NCI-H526 (cell line): Measurements from ENCODE around the gene MPIG6B.

Experiments
- DNase-seq, 2 experiments: peaks; one replicate each; lab custom pipeline; 2025; lab: John Stamatoyannopoulos, UW

The MPIG6B gene

DNA sequence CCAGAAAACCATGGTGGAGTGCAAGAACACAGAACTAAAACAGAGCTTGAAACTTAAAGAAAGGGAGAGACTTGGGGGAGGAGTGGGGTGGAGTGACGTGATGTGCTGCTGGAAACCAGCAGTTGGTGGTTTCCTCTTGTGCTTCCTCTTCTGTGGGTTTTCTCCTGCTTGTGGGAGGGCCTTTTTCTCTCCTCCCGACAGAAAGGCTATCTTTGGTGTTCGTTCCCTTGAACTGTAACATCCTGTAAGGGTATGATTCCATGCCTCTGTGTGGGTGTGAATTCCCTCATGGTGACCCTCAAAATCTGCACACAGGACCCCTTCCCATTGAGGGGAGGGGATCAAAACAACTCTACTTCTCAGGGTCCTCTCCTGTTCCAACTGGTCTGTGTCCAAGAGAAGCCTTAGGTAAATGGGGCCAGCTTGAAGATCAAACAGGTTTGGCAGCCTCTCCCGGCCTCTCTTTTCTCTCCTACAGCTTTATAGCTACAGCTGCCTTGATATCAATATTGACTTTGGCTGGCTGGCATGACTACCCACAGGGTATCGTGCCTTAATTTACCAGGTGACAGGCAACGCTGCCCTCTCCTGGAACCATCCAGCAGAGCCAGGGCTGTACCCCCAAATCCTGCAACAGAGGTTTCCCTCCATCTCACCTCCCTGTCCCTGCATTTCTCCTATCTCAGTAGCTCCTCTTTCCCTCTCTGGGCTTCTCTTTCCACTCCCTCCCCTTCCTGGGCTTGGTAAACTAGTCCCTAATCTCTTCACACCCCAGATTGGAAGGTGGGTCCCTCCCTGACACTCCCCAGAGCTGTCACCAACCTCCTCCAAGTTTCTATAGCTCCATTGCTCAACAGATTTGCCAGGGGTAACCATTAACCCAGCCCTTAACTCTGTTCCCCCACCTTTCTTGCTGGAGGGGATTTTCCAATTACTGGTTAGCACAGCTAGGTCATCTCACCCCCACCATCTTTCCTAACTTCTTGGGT, 15.1 kb downstream of the MPIG6B start:
- DNase-seq: peak; percentile 65 to 75

DNA sequence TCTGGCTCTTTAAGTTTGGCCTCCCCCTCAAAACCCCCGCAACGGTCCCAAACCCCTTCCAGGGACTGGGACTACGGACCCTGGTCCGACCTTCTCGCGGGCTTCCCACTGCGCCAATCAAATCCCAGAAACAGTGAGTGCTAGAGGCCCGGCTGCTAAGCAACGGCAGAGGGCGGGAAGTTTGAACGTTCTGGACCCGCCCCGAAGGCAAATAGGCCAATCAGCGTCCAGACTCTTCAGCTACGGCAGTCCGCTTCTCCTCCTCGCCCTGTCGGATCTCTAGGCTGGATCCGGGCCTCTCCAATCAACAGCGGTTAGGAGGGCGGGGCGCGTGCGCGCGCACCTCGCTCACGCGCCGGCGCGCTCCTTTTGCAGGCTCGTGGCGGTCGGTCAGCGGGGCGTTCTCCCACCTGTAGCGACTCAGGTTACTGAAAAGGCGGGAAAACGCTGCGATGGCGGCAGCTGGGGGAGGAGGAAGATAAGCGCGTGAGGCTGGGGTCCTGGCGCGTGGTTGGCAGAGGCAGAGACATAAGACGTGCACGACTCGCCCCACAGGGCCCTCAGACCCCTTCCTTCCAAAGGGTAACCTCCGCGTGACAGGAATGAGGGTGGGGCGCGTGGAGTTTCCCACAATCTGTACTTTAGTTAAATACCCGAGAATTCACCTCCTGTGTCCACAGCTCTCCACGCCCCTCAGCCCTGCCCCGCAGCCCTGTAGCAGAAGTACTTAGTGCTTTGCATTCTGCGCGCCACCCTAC, 16.6 kb downstream of the MPIG6B start, which contains the start of gene MSH5:
Gene MSH5, plus strand, starts transcription at position 367 of the 758 bp plus-strand sequence. CDS start 462 bp downstream, outside the sequence.
- DNase-seq: peak; percentile 97 to 99

DNA sequence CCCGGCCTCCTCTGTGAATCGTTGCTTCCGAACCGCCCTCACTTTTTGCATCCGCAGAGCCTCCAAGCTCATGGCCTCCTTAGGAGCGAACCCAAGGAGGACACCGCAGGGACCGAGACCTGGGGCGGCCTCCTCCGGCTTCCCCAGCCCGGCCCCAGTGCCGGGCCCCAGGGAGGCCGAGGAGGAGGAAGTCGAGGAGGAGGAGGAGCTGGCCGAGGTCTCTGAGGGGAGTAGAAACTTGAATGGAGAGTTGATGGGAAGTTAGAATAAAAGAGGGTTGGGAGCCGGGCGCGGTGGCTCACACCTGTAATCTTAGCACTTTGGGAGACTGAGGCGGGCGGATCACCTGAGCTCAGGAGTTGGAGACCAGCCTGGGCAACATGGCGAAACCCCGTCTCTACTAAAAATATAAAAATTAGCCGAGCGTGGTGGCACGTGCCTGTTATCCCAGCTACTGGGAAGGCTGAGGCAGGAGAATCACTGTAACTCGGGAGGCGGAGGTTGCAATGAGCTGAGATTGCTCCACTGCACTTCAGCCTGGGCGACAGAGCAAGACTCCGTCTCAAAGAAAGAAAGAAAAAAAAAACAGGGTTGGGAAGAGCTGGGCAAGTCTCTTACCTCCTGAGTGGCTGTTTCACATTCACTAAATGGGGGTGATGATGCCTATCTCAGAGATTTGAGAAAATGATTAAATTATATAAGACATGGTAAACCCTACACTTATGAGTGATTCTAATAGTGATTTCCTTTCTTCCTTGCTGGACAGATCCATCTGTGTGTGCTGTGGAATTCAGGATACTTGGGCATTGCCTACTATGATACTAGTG, 17.4 kb downstream of the MPIG6B start:
- DNase-seq: no peak

DNA sequence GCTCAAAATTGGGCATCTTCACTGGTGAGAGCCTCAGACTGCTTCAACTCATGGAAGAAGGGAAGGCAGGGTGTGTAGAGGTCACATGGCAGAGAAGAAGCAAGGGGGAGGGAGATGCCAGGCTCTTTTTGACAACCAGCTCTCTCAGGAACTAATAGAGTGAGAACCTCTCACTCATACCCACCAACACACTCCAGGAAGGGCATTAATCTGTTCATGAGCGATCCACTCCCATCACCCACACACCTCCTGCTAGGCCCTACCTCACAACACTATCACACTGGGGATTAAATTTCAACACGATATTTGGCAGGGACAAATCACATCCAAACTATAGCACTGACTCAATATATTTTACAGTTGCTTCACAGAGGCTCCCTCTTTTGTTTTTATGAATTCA, 18.6 kb downstream of the MPIG6B start:
- no peak for DNase-seq

DNA sequence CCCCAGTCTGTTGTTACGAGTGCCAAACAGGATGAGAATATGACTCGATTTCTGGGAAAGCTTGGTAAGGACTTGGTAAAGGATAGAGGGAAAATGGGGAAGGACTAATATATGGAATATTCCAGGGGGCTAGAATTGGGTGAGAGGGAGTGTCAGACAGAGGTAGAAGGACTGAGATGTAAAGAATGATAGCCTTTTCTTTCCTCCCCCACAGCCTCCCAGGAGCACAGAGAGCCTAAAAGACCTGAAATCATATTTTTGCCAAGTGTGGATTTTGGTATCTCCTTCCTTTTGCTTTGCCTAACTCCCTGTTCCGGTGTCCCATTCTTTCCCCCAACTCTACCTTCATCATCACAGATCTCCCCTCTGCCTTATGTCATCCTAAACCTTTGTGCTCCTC, 19.7 kb downstream of the MPIG6B start:
- DNase-seq: no peak

DNA sequence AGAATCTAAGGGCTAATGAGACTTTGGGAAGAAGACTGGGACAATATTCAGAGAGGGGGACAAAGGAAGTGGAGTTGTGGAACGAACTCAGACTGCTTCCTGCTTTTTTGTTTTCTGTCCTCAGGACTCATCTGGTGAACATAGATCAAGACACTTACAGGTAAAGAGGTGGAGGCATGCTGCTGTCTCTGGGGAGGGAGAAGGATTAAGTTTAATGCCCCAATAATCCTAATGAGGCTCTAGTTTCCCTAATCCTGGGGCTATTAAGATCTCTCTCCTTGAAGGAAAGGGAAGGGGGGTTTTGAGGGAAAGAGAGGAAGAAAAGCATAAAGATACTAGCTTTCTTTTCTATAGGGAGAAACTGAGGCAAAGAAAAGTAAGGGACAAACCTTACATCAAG, 21.2 kb downstream of the MPIG6B start:
- DNase-seq: no peak

DNA sequence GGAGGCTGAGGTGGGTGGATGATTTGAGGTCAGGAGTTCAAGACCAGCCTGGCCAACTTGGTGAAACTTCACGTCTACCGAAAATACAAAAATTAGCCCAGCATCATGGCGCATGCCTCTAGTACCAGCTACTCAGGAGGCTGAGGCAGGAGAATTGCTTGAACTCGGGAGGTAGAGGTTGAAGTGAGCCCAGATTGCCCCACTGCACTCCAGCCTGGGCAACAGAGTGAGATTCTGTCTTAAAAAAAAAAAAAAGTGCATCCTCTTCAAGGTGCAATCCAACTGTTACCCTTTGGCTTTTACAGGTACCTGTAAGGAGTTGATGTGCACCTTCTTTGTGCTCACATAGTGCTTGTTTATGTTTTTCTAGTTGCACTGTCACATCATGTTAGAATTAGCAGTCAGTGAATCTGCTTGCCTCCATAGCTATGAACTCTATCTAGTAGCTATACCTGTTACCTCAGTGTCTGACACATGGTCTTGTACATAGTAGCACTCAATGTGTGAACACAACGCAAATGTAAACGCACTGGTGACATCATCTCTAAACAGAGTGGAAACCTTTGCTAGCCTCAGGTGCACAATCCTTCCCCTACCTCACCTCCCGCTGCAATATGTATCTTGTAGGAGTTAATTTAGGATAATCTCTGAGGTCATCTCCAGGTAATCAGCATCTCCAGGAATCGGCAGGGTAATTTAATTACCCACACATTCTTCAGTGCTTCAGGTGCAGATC, 26.3 kb downstream of the MPIG6B start:
- no peak for DNase-seq

DNA sequence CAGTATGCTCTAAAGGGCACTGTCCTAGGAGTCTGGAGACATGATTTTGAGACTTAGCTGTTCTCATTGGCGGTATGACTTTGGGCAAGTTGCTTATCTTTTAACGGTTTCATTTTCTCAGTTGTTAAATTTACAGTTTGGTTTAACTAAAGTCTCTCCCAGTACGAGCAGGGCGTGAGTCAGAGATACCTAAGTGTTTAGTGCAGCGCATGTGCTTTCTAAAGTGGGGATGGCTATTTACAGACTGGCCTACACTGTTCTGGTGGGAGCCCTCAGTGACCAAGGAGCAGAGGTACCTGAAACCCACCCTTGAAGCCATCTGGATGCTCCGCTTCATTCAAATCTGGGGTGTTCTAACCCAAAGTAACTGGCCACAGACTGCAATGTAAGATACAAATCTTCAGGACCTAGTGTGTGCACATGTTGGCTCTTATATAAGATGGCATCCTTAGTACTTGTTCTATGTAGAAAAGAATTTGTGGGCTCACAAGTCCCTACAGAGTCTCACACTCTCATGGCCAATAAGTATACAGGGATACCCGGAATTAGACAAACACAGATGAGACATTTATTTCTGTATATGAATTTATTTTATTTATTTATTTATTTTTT, 27.3 kb downstream of the MPIG6B start:
- no peak for DNase-seq

DNA sequence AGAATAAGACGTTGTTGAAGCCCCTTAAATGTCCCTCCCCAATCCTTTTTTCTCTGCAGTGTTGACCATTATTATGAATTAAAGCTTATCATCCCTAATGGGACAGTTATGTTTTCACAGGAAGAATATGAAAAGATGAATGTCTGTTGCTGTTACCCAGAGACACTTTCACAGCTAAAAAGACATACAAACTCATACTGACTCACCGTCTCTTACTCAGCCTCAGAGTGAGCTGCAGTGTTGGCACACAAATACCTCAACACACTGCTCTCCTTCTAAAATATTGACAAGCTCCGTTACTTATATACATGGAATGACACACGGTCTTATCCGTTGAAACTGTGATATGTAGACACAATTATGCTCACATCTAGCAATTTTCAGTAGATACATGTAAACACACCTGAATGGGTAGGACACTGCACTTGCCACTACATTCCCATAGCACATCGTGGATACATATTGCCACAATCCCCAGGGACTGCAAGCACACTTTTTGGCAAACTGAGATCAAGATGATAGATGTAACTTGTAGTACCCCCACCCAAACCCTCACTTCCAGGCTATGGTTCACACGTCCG, 29.7 kb downstream of the MPIG6B start:
- DNase-seq: no peak

DNA sequence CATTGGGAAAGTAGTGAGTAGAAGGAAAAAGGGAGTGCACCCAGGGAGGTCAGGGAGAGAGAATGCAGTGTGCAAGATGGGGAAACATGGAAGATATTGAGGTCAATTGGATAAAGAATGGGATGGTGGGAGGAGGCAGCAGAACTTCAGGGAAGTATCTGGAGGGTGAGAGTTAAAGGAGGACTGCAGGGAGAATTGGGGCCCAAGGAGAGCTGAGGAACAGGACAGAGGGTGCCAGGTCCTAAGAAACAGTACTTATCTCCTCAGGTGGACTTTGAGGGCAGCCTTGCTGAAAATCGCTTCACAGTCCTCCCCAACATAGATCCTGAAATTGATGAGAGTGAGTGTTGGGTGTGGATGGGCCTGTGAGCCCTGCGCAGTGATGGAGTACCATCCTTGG, 35.1 kb downstream of the MPIG6B start:
- DNase-seq: no peak

DNA sequence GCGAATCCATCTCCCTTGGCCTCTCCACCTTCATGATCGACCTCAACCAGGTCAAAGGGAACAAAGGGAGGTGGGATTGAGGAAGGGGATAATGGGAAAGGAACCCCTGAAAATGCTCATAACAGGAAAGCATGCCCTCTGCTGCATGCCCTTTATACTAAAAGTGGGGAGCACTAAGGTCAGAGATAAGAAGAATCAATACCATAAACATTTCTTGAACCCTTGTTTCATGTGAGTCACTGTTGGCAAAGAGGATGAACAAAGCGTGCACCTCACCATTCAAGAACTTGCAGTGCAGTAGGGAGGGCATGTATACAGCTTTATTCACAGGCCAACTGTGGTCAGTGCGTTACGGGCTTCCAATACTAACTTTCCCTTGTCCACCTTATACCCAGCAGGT, 37.6 kb downstream of the MPIG6B start:
- DNase-seq: no peak

DNA sequence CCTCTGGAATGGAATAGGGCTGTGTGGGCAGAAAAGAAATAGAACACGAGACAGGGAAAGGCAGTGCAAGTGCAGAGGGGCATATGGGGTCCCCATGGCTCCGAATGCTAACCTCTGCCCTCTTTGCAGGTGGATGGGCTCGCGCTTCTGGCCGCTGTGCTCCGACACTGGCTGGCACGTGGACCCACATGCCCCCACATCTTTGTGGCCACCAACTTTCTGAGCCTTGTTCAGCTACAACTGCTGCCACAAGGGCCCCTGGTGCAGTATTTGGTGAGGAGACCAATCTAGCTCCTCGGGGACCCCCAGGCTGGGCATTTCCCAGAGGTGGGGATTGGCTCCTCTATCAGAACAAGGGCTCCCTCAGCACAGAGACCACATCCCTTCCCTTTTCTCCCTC, 38.2 kb downstream of the MPIG6B start:
- DNase-seq: no peak

DNA sequence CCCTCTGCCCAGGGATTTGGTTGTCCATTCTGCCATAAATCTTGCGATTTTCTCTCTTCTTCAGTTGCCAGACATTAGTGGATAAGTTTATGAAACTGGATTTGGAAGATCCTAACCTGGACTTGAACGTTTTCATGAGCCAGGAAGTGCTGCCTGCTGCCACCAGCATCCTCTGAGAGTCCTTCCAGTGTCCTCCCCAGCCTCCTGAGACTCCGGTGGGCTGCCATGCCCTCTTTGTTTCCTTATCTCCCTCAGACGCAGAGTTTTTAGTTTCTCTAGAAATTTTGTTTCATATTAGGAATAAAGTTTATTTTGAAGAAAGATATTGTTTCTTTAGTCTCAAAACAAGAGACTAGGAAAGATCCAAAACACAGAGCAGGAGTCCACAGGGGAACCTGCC, 39.2 kb downstream of the MPIG6B start, which contains the start of gene SAPCD1:
Gene SAPCD1, plus strand, starts transcription at position 301 of the 400 bp plus-strand sequence. CDS start 399 bp downstream, outside the sequence.
- no peak for DNase-seq

DNA sequence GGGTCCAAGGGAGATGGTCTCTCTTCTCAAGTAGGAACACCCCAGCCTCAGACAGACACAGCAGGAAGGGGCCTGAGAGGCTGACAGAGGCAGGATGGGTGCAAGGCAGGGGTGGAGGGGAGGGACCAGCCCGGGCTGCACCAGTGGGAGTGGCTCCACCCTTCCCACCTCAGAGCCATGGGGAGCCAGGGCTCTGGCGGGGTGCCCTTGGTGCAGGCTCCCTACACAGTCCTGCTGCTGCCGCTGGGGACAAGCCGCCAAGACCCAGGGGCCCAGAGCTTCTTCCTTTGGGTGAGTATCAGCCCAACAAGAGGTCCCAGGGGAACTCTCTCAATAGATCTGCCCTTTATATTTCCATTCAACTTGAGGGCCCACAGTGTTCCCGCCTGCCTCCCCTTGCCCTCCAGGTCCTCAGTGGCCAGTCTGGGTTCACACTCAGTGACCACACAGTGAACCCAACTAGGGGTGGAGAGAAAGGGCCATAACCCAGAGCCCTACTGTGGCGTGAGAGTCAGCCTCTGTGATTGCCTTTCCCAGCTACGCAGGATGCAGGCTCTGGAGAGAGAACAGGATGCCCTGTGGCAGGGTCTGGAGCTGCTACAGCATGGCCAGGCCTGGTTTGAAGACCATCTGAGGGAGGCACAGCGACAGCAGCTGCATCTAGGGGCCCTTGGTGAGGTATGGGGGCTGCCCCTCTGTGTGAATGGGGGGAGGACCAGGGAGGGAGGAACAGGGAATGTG, 39.9 kb downstream of the MPIG6B start:
- DNase-seq: no peak

DNA sequence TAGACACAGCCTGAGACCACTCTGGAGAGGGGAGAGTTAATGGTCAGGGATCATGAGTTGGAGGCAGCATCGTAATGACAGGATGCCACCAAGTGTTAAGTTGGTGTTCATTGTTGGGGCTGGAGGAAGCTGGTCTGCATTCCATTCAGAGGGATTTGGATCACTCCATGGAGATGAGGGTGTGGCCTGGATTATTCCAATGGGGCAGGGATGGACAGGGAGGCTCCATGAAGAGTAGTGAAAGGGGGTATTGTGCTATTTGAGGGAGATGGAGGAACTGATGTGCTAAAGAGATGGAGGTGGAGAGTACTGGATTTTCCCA, 40.4 kb downstream of the MPIG6B start:
- peak; percentile 27 to 60 for DNase-seq

DNA sequence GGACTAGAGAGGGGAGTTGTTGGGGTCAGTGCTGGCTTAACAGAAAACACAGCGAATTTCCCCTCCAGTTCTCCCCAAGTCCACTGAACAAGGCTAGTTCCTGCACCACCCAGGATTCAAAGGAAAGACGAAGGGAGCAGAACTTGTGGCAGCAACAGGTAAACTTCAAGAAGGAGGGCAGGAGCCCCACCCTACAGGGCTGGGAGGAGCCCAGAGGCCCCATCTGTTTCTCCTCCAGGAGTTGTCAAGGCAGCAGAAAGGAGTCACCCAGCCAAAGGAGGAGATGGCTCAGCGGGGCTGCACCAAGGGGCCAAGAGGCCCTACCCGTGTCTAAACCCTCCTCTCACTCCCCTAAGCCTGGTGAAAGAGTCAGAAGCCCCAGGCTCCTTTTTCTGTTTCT, 41.0 kb downstream of the MPIG6B start:
- no peak for DNase-seq

DNA sequence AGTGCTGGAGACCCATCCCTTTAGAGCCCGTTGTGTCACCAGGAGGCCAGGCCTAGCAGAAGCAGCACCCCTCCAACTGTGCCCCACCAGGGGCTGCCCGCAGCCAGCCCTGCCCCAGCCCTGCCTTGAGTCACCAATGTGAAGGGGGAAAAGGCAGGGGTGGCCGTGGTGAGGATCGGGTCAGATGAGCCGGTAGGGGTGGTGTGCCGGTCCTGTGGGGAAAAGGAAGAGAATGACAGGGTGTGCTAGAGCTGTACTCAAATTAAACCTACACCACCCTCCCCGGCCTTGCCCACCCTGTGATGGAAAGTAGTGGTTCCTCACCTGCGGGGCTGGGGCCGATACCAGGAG, 42.4 kb downstream of the MPIG6B start:
- DNase-seq: no peak

DNA sequence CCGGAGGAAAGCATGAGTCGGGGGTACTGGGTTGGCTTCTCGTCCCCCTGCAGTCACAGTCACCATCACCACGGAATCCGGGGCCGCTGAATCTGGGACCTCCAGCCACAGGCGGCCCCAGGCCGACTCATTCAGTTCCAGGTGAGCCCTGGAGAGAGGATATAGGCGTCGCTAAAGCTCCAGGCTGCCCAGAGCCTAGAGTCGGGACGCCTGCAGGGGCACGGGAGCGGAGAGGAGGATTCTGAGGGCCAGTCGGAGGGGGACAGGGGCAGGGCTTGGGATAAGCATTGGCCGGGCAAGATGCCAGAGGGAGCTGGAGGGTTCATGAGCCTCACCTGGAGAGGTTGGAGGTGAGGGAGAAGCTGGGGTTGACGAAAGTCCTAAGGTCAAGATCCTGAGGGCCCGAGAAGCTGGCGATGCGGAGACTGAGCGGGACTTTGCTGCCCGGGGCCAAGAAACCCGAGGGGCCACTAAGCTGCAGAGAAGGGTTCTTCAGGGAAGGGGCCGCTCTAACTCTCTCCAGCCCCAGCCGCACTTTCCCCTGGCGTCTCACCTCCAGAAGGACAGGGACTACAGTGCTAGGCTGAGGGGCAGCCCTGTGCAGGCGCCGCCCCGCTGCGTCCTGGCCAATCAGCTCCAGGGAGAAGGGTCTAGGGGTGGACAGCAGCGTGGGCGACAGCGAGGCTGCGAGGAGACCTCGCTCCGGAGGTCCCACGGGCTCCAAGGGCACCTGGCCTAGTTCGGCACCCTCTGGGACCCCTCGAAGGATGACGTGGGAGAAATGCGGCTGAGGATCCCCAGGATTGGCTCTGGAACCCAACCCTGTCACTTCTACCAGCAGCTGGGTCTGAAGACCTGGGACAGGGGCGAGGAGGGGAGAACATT, 43.0 kb downstream of the MPIG6B start:
- DNase-seq: peak in 1 of 2 experiments; percentile 32

DNA sequence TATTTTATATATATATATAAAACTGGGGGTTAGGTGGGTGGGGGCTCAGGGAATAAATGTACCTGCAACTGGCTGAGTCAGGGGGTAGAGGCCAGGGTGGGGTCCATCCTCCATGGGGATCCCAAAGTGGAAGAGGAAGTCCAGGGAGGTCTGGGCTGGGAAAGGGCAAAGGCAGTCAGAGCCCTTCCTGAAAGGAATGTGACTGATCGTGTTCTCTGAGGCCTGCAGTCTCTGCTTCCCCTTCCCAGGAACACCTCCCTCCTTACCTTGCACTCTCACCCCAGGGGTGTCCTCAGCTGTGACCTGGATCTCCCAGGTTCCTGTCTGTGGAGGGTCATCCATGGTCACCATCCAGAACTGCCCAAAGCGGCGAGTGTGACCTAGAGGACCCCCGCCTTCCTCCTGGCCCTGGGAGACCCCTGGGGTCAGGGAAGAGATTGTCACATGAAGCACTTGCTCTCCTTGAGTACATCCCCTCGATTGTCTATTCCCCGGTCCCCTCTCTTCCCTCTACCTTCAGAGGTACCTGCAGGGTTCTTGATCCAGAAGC, 44.0 kb downstream of the MPIG6B start:
- no peak for DNase-seq
